Measurements from ENCODE around the gene PATJ. TPM values are rescaled to one million over a fixed set of nuclear protein-coding genes. Genes with fewer than 3 reads are reported as not detected.

The PATJ gene
- polyA plus RNA-seq, 1 of the 3 experiments (the other 2 are of a cell fraction): 3.0 TPM

DNA sequence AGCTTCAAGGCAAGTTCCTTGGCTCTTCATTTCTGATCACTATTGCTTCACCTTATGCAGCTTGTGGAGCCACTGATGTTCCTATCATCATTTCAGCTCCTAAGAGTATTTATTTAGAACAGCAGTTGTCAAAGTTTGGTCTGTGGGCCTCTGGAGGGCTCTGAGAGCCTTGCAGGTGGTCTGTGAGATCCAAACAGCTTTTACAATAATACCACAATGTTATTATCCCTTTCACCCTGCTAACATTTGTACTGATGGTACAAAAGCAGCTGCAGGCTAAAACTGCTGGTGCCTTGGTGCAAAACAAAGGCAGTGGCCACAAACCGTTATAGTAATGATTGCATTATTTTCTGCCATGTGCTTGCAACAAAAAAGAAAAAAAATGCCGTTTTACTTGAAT, 33.8 kb downstream of the PATJ start:
- no peak overlapping the region for H3K4me2 ChIP-seq
- H3K4me3 ChIP-seq (ENCODE audit: low read depth in 2 of 2, low read length in 1 of 2): no peak overlapping the region
- WGBS (ENCODE audit: low lambda C conversion rate): 91% methylated on average over 2 of the region's 2 CpGs
- no peak for DNase-seq
- no peak overlapping the region for H3K27ac ChIP-seq (ENCODE audit: low read depth in 2 of 2, low read length in 1 of 2)
- ChIA-PET CTCF (interaction anchor here (0.6 kb wide), 1 partner anchor 1879 kb away, joined by 3 read pairs; no protein-coding TSS in a partner anchor), POLR2A (no interaction called here)
- peaks cover 6% of the 10 kb centered on the region for H3F3A ChIP-seq (replicated peaks; ENCODE audit: insufficient read depth)
- TF ChIP-seq MXI1 (IDR thresholded peaks at IDR 0.05; ENCODE audit: low read depth, low read length) (no peak), GABPA (IDR thresholded peaks at IDR 0.05; ENCODE audit: low read depth) (no peak), IRF3 (IDR thresholded peaks at IDR 0.05; ENCODE audit: low read depth, low read length) (no peak), MAX (IDR thresholded peaks at IDR 0.05; ENCODE audit: low read depth) (no peak), FOSL2 (IDR thresholded peaks at IDR 0.05; ENCODE audit: borderline replicate concordance, low read depth) (no peak), GATA2 (CRISPR knock-in tag; IDR thresholded peaks at IDR 0.05) (no peak), RCOR1 (IDR thresholded peaks at IDR 0.05; ENCODE audit: low read length) (no peak), NFIC (IDR thresholded peaks at IDR 0.05; ENCODE audit: borderline replicate concordance) (no peak), POLR2AphosphoS5 (IDR thresholded peaks at IDR 0.05; ENCODE audit: low read depth, low read length) (no peak), EP300 (IDR thresholded peaks at IDR 0.05; ENCODE audit: borderline replicate concordance in 1 of 2, low read depth in 1 of 2, low read length in 1 of 2) (no peak)
- TF ChIP-seq, protein P1, sequence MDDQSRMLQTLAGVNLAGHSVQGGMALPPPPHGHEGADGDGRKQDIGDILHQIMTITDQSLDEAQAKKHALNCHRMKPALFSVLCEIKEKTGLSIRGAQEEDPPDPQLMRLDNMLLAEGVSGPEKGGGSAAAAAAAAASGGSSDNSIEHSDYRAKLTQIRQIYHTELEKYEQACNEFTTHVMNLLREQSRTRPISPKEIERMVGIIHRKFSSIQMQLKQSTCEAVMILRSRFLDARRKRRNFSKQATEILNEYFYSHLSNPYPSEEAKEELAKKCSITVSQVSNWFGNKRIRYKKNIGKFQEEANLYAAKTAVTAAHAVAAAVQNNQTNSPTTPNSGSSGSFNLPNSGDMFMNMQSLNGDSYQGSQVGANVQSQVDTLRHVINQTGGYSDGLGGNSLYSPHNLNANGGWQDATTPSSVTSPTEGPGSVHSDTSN (IDR thresholded peaks at IDR 0.05): no peak
- H3K9ac ChIP-seq: no peak overlapping the region
- no peaks in the 10 kb centered on the region for H3K9me3 ChIP-seq
- no peak overlapping the region for H2AFZ ChIP-seq (ENCODE audit: low read depth)
- no peaks in the 10 kb centered on the region for H3K4me1 ChIP-seq (ENCODE audit: control insufficient read depth in 1 of 2, insufficient read depth in 2 of 2, low read depth in 1 of 2, low read length in 1 of 2)
- no peaks in the 10 kb centered on the region for H3K9me2 ChIP-seq
- H3K36me3 ChIP-seq (replicated peaks in 1 of 2; ENCODE audit: control insufficient read depth in 1 of 2, insufficient read depth in 2 of 2, low read length in 1 of 2): peaks cover 0 to 5% of the 10 kb centered on the region in 2 experiments
- no peaks in the 10 kb centered on the region for H3K79me2 ChIP-seq (ENCODE audit: insufficient read depth)
- no peaks in the 10 kb centered on the region for H4K20me1 ChIP-seq (ENCODE audit: insufficient read depth)
- no peaks in the 10 kb centered on the region for H3K27me3 ChIP-seq (ENCODE audit: insufficient read depth)

GRCh38 chr1:61779231-61779630, 37.0 kb downstream of the PATJ start:
- 97% methylated on average over 2 of the region's 2 CpGs for WGBS (ENCODE audit: low lambda C conversion rate)
- Histone ChIP-seq H3K4me2 (no peak overlapping the region), H3K9me3 (no peaks in the 10 kb centered on the region), H4K20me1 (ENCODE audit: insufficient read depth) (no peaks in the 10 kb centered on the region), H3K27me3 (ENCODE audit: insufficient read depth) (no peaks in the 10 kb centered on the region), H3F3A (replicated peaks; ENCODE audit: insufficient read depth) (peaks cover 6% of the 10 kb centered on the region), H3K9ac (no peak overlapping the region), H3K36me3 (replicated peaks in 1 of 2; ENCODE audit: control insufficient read depth in 1 of 2, insufficient read depth in 2 of 2, low read length in 1 of 2) (peaks cover 0 to 3% of the 10 kb centered on the region in 2 experiments), H3K9me2 (no peaks in the 10 kb centered on the region), H3K4me3 (ENCODE audit: low read depth in 2 of 2, low read length in 1 of 2) (no peak overlapping the region), H3K4me1 (ENCODE audit: control insufficient read depth in 1 of 2, insufficient read depth in 2 of 2, low read depth in 1 of 2, low read length in 1 of 2) (no peaks in the 10 kb centered on the region), H3K79me2 (ENCODE audit: insufficient read depth) (no peaks in the 10 kb centered on the region), H2AFZ (ENCODE audit: low read depth) (no peak overlapping the region), H3K27ac (ENCODE audit: low read depth in 2 of 2, low read length in 1 of 2) (no peak overlapping the region)
- CTCF ChIA-PET: no interaction called here
- POLR2A ChIA-PET: no interaction called here
- DNase-seq: no peak
- no peak for TF ChIP-seq JUND (IDR thresholded peaks at IDR 0.05)
- no peak for TF ChIP-seq POLR2AphosphoS5 (IDR thresholded peaks at IDR 0.05; ENCODE audit: low read depth, low read length)
- TF ChIP-seq, protein P1 (IDR thresholded peaks at IDR 0.05): no peak
- no peak for TF ChIP-seq CHD2 (IDR thresholded peaks at IDR 0.05; ENCODE audit: low read length, partially characterized antibody)
- TF ChIP-seq SMC3 (IDR thresholded peaks at IDR 0.05; ENCODE audit: low read depth, low read length): no peak
- no peak for TF ChIP-seq RFX5 (IDR thresholded peaks at IDR 0.05; ENCODE audit: low read length)
- no peak for TF ChIP-seq USF1 (IDR thresholded peaks at IDR 0.05; ENCODE audit: borderline replicate concordance, low read depth)
- TF ChIP-seq RCOR1 (IDR thresholded peaks at IDR 0.05; ENCODE audit: low read length): no peak
- TF ChIP-seq TCF12 (IDR thresholded peaks at IDR 0.05): no peak
- no peak for TF ChIP-seq FOXM1 (IDR thresholded peaks at IDR 0.05; ENCODE audit: low read depth)
- no peak for TF ChIP-seq CTCF (IDR thresholded peaks at IDR 0.05)
- TF ChIP-seq, protein P2, sequence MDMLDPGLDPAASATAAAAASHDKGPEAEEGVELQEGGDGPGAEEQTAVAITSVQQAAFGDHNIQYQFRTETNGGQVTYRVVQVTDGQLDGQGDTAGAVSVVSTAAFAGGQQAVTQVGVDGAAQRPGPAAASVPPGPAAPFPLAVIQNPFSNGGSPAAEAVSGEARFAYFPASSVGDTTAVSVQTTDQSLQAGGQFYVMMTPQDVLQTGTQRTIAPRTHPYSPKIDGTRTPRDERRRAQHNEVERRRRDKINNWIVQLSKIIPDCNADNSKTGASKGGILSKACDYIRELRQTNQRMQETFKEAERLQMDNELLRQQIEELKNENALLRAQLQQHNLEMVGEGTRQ (IDR thresholded peaks at IDR 0.05; ENCODE audit: borderline replicate concordance, low read depth, low read length): no peak

Data from SK-N-SH (cell line).